Loucy (cell line): ENCODE data around the gene TRIO.

ENCODE experiments used
- CTCF ChIP-seq: fragments of 200-600 bp; sonication (generic); conservative IDR thresholded peaks from 2 replicates; pipeline ENCODE4 v1.5.1; 2014; ENCODE audit warnings: mild to moderate bottlenecking, antibody characterized with exemption, low read length
- EZH2phosphoT487 ChIP-seq: fragments of 200-600 bp; IDR thresholded peaks from 2 replicates; pipeline ENCODE4 v1.6.1; 2018; ENCODE audit warnings: antibody characterized with exemption, mild to moderate bottlenecking, moderate library complexity, borderline replicate concordance

GRCh38 chr5:14125262-14125661 lies 17.9 kb upstream of the TRIO start:
- TF ChIP-seq CTCF (no peak), EZH2phosphoT487 (no peak)
